Osteocyte (in vitro differentiated cells): ENCODE measurements around the gene C11orf97. TPM values are rescaled to one million over a fixed set of nuclear protein-coding genes. Genes with fewer than 3 reads are reported as not detected.

Experiments used
- DNase-seq: peaks from one replicate; pipeline ENCODE4 v3.0.0; 2021; ENCODE audit warnings: mixed read lengths; ENCODE audit not compliant: unreplicated experiment; ENCODE audit errors: extremely low spot score
- H3K27ac Mint-ChIP-seq: one replicate; pipeline ENCODE4 v1.8.0; 2021; ENCODE audit warnings: mild to moderate bottlenecking, mixed read lengths; ENCODE audit not compliant: unreplicated experiment
- H3K27me3 Mint-ChIP-seq: one replicate; pipeline ENCODE4 v1.8.0; 2021; ENCODE audit warnings: mixed read lengths; ENCODE audit not compliant: unreplicated experiment
- H3K36me3 Mint-ChIP-seq: one replicate; pipeline ENCODE4 v1.8.0; 2021; ENCODE audit warnings: mixed read lengths; ENCODE audit not compliant: unreplicated experiment
- H3K4me1 Mint-ChIP-seq: one replicate; pipeline ENCODE4 v1.8.0; 2021; ENCODE audit warnings: mixed read lengths; ENCODE audit not compliant: unreplicated experiment
- H3K4me3 Mint-ChIP-seq: one replicate; pipeline ENCODE4 v1.8.0; 2021; ENCODE audit warnings: mild to moderate bottlenecking, moderate library complexity, mixed read lengths; ENCODE audit not compliant: unreplicated experiment
- H3K9me3 Mint-ChIP-seq: one replicate; pipeline ENCODE4 v1.8.0; 2021; ENCODE audit warnings: mixed read lengths; ENCODE audit not compliant: unreplicated experiment
- total RNA-seq: library from RNA; stranded (reverse); gene quantifications from 2 replicates; pipeline ENCODE4 v1.2.1, GENCODE V29; 2021
- TF ChIP-seq, protein P1 (sequence below): fragments of 200-600 bp; sonication (generic); IDR thresholded peaks from 2 replicates; pipeline ENCODE4 v1.5.0; 2021; ENCODE audit warnings: antibody characterized with exemption, mild to moderate bottlenecking, moderate library complexity

Gene C11orf97
- total RNA-seq, 1 donor from 2014 or later: not detected

DNA sequence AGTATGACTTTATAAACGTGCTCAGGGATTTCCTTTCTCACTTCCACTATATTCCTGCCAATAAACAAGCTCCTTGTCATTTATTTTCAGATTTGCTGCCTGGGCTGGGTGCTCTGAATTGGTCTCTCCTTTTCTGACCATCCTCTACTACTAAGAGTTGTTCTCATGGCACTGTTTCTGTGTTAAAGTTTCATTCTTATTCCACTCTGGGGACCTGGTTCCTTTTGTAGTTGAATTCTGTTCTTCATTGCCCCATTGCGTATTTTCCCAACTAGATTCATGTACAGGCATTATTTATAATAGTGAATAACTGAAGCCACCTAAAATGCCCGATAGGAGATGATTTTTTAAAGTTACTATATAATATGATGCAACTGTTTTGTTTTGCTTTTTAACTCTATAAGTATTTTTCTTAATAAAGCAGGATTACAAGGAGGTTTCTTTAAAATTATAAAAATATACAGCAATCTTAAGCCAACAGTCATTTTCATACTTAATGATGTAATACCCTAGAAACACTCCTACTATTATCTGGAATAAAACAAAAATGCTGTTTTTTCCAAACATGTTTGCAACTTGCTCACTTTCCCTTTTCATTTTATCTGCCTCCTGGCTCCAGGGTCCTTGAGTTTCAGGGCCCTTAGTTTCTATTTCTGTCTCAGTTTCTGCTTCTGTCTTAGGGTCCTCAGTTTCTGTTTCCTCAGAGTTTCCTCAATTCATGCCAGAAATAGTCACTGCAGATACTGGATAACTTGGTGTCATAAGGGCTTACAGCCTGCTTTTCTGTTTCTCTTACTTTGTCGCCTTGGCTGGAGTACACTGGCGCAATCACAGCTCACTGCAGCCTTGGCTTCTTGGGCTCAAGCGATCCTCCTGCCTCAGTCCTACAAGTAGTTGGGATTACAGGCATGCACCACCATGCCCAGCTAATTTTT lies 21.7 kb downstream of the C11orf97 start:
- peaks cover 3% of the 10 kb centered on the region for H3K27me3 Mint-ChIP-seq
- H3K36me3 Mint-ChIP-seq: no peaks in the 10 kb centered on the region
- no peak overlapping the region for H3K4me3 Mint-ChIP-seq
- TF ChIP-seq, protein P1, sequence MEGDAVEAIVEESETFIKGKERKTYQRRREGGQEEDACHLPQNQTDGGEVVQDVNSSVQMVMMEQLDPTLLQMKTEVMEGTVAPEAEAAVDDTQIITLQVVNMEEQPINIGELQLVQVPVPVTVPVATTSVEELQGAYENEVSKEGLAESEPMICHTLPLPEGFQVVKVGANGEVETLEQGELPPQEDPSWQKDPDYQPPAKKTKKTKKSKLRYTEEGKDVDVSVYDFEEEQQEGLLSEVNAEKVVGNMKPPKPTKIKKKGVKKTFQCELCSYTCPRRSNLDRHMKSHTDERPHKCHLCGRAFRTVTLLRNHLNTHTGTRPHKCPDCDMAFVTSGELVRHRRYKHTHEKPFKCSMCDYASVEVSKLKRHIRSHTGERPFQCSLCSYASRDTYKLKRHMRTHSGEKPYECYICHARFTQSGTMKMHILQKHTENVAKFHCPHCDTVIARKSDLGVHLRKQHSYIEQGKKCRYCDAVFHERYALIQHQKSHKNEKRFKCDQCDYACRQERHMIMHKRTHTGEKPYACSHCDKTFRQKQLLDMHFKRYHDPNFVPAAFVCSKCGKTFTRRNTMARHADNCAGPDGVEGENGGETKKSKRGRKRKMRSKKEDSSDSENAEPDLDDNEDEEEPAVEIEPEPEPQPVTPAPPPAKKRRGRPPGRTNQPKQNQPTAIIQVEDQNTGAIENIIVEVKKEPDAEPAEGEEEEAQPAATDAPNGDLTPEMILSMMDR: no peak
- peaks cover 21% of the 10 kb centered on the region for H3K4me1 Mint-ChIP-seq
- peak overlapping the region; percentile 11 for H3K27ac Mint-ChIP-seq
- H3K9me3 Mint-ChIP-seq: no peaks in the 10 kb centered on the region
- no peak for DNase-seq

DNA sequence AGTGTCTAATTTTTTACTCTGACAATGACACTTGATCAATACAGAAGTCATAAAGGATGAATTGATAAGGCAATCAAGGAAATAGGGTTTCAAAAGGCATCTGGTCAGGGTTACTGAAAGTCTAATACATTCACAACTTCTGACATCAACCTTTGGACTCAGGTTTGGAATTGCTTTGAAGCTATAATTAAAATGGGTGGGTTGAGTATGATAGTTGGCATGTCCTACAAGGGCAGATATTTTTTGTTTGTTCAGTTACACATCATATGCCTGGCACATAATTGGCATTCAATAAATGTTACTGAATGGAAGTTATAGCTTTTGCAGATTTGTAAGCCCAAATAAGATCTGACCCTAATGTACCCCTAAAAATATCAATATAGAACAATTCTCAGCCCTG lies 24.1 kb downstream of the C11orf97 start:
- TF ChIP-seq, protein P1: no peak
- H3K36me3 Mint-ChIP-seq: no peaks in the 10 kb centered on the region
- peaks cover 3% of the 10 kb centered on the region for H3K27me3 Mint-ChIP-seq
- H3K9me3 Mint-ChIP-seq: no peaks in the 10 kb centered on the region
- DNase-seq: no peak
- H3K4me1 Mint-ChIP-seq: peaks cover 21% of the 10 kb centered on the region
- H3K4me3 Mint-ChIP-seq: no peak overlapping the region
- no peak overlapping the region for H3K27ac Mint-ChIP-seq

DNA sequence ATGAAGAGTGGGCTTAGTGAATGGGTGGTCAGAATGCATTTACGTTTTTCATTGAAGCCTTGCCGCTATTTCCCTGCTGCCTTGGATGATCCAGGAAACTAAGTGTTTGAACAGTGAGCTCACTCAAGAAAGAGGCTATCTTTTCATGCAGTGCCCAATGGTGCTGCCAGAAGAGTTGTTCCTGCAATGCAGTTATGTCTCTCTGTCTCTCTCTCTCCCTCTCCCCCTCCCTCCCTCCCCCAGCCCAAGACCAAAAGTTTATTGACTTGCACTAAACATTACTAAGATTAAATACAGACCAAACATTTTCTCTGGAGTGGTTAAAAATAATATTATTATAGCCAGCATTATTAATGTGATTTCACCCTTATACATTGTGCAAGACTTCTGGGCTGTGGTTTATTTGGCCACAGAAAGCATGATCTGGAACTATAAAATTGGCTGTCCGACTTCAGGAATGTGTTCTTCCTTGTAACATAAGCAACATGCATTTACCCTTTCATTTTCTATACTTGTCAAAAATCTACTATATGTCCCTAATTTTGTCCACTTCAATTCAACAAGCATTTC lies 24.9 kb downstream of the C11orf97 start:
- DNase-seq: no peak
- TF ChIP-seq, protein P1: no peak
- Mint-ChIP-seq H3K9me3 (no peaks in the 10 kb centered on the region), H3K27me3 (peaks cover 3% of the 10 kb centered on the region), H3K36me3 (no peaks in the 10 kb centered on the region), H3K4me3 (no peak overlapping the region), H3K27ac (peak overlapping the region; percentile 28), H3K4me1 (peaks cover 21% of the 10 kb centered on the region)

DNA sequence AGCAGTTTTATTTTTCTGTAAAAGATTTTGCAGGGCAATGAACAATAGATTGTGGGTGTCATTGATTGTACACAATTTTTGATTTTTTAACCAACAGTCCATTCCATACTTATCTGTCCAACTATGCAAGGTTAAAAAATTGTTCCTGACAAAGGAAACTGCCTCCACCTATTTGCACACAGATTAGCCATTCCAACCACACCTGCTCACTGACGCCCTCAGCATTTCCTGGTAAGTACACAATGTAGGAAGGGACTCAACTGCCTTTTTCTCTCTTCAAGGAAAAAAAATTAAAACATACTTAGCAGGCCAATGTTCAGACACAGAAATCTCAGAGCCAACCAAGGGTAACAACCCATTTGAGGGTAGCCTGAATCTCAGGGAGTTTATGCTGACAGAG lies 27.2 kb downstream of the C11orf97 start:
- H3K36me3 Mint-ChIP-seq: no peaks in the 10 kb centered on the region
- H3K27ac Mint-ChIP-seq: no peak overlapping the region
- TF ChIP-seq, protein P1: no peak

More for the DNA sequence above, 27.2 kb downstream of the C11orf97 start:
- peaks cover 26% of the 10 kb centered on the region for H3K4me1 Mint-ChIP-seq
- H3K4me3 Mint-ChIP-seq: no peak overlapping the region
- no peak for DNase-seq
- no peaks in the 10 kb centered on the region for H3K27me3 Mint-ChIP-seq
- H3K9me3 Mint-ChIP-seq: no peaks in the 10 kb centered on the region
